Measurements from ENCODE around the gene CCIN.
A peak's percentile ranks its signal among the peaks of the same experiment; 100 is the strongest.
"Not testable (repeated sequence)": the region's sequence is repeated elsewhere in the genome, so short reads cannot be mapped to it uniquely, and the experiment has no call there.

CCIN gene

GRCh38 chr9:36158917-36159316 is 10.3 kb upstream of the CCIN start:
- no peak for DNase-seq
- no peak for TF ChIP-seq CTCF (IDR thresholded peaks at IDR 0.05; ENCODE audit: low read depth, low read length)
- no peak overlapping the region for H3K4me3 ChIP-seq (ENCODE audit: low read depth, low read length)
- H3K27ac ChIP-seq, result no peak overlapping the region
- peaks cover 6% of the 10 kb centered on the region for H3K9me3 ChIP-seq (ENCODE audit: severe bottlenecking)
- no peaks in the 10 kb centered on the region for H3K27me3 ChIP-seq (ENCODE audit: insufficient read depth, low read depth, severe bottlenecking)
- no peaks in the 10 kb centered on the region for H3K36me3 ChIP-seq

GRCh38 chr9:36159509-36159908 is 9.7 kb upstream of the CCIN start:
- H3K9me3 ChIP-seq (ENCODE audit: severe bottlenecking); H3K36me3 ChIP-seq; DNase-seq; H3K27me3 ChIP-seq (ENCODE audit: insufficient read depth, low read depth, severe bottlenecking); H3K4me3 ChIP-seq (ENCODE audit: low read depth, low read length); H3K27ac ChIP-seq: not testable (repeated sequence)

- not testable (repeated sequence) for H3K9me3 ChIP-seq (ENCODE audit: severe bottlenecking); DNase-seq; H3K36me3 ChIP-seq; H3K4me3 ChIP-seq (ENCODE audit: low read depth, low read length); H3K27me3 ChIP-seq (ENCODE audit: insufficient read depth, low read depth, severe bottlenecking); H3K27ac ChIP-seq
These were observed 9.1 kb upstream of the CCIN start for GRCh38 chr9:36160126-36160525.

GRCh38 chr9:36161187-36161586 is 8.0 kb upstream of the CCIN start:
- no peak overlapping the region for H3K27ac ChIP-seq
- no peaks in the 10 kb centered on the region for H3K36me3 ChIP-seq
- DNase-seq, result no peak
- peaks cover 6% of the 10 kb centered on the region for H3K9me3 ChIP-seq (ENCODE audit: severe bottlenecking)
- H3K4me3 ChIP-seq (ENCODE audit: low read depth, low read length), result no peak overlapping the region
- no peaks in the 10 kb centered on the region for H3K27me3 ChIP-seq (ENCODE audit: insufficient read depth, low read depth, severe bottlenecking)
- no peak for TF ChIP-seq CTCF (IDR thresholded peaks at IDR 0.05; ENCODE audit: low read depth, low read length)

GRCh38 chr9:36162211-36162738 is 6.9 kb upstream of the CCIN start:
- DNase-seq, result no peak
- Histone ChIP-seq H3K36me3 (no peaks in the 10 kb centered on the region), H3K27me3 (ENCODE audit: insufficient read depth, low read depth, severe bottlenecking) (no peaks in the 10 kb centered on the region), H3K4me3 (ENCODE audit: low read depth, low read length) (no peak overlapping the region), H3K27ac (no peak overlapping the region), H3K9me3 (ENCODE audit: severe bottlenecking) (no peaks in the 10 kb centered on the region)
- TF ChIP-seq CTCF (IDR thresholded peaks at IDR 0.05; ENCODE audit: low read depth, low read length), result no peak

- no peaks in the 10 kb centered on the region for H3K36me3 ChIP-seq
- no peaks in the 10 kb centered on the region for H3K27me3 ChIP-seq (ENCODE audit: insufficient read depth, low read depth, severe bottlenecking)
- H3K27ac ChIP-seq, result no peak overlapping the region
- H3K9me3 ChIP-seq (ENCODE audit: severe bottlenecking), result no peaks in the 10 kb centered on the region
- peak; percentile 15 for DNase-seq
- TF ChIP-seq CTCF (IDR thresholded peaks at IDR 0.05; ENCODE audit: low read depth, low read length), result no peak
- no peak overlapping the region for H3K4me3 ChIP-seq (ENCODE audit: low read depth, low read length)
These were observed 6.0 kb upstream of the CCIN start for GRCh38 chr9:36163049-36163785.

- DNase-seq, result no peak
- no peaks in the 10 kb centered on the region for H3K36me3 ChIP-seq
- no peaks in the 10 kb centered on the region for H3K9me3 ChIP-seq (ENCODE audit: severe bottlenecking)
- no peak overlapping the region for H3K4me3 ChIP-seq (ENCODE audit: low read depth, low read length)
- no peaks in the 10 kb centered on the region for H3K27me3 ChIP-seq (ENCODE audit: insufficient read depth, low read depth, severe bottlenecking)
- no peak overlapping the region for H3K27ac ChIP-seq
- no peak for TF ChIP-seq CTCF (IDR thresholded peaks at IDR 0.05; ENCODE audit: low read depth, low read length)
These were observed 5.4 kb upstream of the CCIN start for GRCh38 chr9:36163786-36164170.

Data from WERI-Rb-1 (cell line).